Activated CD8-positive, alpha-beta T cell treated with anti-CD3 and anti-CD28 coated beads for 36 hours (primary cell): ENCODE measurements around the gene PSME1. TPM values are rescaled to one million over a fixed set of nuclear protein-coding genes. Genes with fewer than 3 reads are reported as not detected.

Experiments used
- ATAC-seq: fragments of 200-7000 bp; cut with Tn5 transposase; one replicate; pipeline ENCODE4 v1.10.0; 2021; ENCODE audit warnings: mild to moderate bottlenecking, moderate library complexity
- CTCF ChIA-PET: fragments of 350-600 bp; sonication (Branson Sonifier 250); formaldehyde crosslinking; loops from one replicate; lab custom pipeline; 2021; ENCODE audit warnings: antibody characterized with exemption; lab: Charles Lee
- POLR2A ChIA-PET: fragments of 350-600 bp; sonication (Branson Sonifier 250); formaldehyde crosslinking; loops from one replicate; lab custom pipeline; 2021; ENCODE audit warnings: antibody characterized with exemption; lab: Charles Lee
- DNase-seq: peaks from one replicate; pipeline ENCODE4 v3.0.0-alpha.2; 2020
- H3K27ac Mint-ChIP-seq: one replicate; pipeline ENCODE4 v1.8.0; 2021; ENCODE audit warnings: mild to moderate bottlenecking, mixed read lengths
- H3K27me3 Mint-ChIP-seq: one replicate; pipeline ENCODE4 v1.8.0; 2021; ENCODE audit warnings: mixed read lengths
- H3K36me3 Mint-ChIP-seq: one replicate; pipeline ENCODE4 v1.8.0; 2021; ENCODE audit warnings: low read depth, mixed read lengths
- H3K4me1 Mint-ChIP-seq: one replicate; pipeline ENCODE4 v1.8.0; 2021; ENCODE audit warnings: low read depth, mixed read lengths
- H3K4me3 Mint-ChIP-seq: one replicate; pipeline ENCODE4 v1.8.0; 2021; ENCODE audit warnings: mild to moderate bottlenecking, moderate library complexity, mixed read lengths
- H3K9me3 Mint-ChIP-seq: one replicate; pipeline ENCODE4 v1.8.0; 2021; ENCODE audit warnings: mixed read lengths
- intact Hi-C: fragments of 100-400 bp; cut with micrococcal nuclease; formaldehyde crosslinking; loops from one replicate; pipeline ENCODE4 v1.10.0; 2022
- total RNA-seq, 2 experiments: library from RNA; stranded (reverse); gene quantifications; one replicate each; pipeline ENCODE4 v1.2.3, GENCODE V29; 2021
- TF ChIP-seq, protein P1 (sequence below): fragments of 200-600 bp; IDR thresholded peaks from one replicate; pipeline ENCODE4 v1.8.0; 2022; ENCODE audit warnings: antibody characterized with exemption, mild to moderate bottlenecking

Gene PSME1
- total RNA-seq, 2 experiments from 2014 or later: 451 to 460 TPM

- ChIA-PET CTCF (interaction anchor here (1.1 to 5.3 kb wide), 3 partner anchors 18 to 39 kb away, joined by 3 to 29 read pairs (median 21); partner anchors contain the start of genes DCAF11, IRF9 and NRL), POLR2A (interaction anchor here (0.6 to 5.8 kb wide), 6 partner anchors 7 to 61 kb away, joined by 3 to 30 read pairs (median 5); partner anchors contain the start of genes DCAF11, EMC9, NRL and RNF31)
- TF ChIP-seq, protein P1, sequence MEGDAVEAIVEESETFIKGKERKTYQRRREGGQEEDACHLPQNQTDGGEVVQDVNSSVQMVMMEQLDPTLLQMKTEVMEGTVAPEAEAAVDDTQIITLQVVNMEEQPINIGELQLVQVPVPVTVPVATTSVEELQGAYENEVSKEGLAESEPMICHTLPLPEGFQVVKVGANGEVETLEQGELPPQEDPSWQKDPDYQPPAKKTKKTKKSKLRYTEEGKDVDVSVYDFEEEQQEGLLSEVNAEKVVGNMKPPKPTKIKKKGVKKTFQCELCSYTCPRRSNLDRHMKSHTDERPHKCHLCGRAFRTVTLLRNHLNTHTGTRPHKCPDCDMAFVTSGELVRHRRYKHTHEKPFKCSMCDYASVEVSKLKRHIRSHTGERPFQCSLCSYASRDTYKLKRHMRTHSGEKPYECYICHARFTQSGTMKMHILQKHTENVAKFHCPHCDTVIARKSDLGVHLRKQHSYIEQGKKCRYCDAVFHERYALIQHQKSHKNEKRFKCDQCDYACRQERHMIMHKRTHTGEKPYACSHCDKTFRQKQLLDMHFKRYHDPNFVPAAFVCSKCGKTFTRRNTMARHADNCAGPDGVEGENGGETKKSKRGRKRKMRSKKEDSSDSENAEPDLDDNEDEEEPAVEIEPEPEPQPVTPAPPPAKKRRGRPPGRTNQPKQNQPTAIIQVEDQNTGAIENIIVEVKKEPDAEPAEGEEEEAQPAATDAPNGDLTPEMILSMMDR: no peak
- DNase-seq: no peak
- Mint-ChIP-seq H3K27ac (no peak overlapping the region), H3K4me3 (peak overlapping the region; percentile 8), H3K36me3 (peaks cover 24% of the 10 kb centered on the region), H3K9me3 (no peaks in the 10 kb centered on the region), H3K4me1 (peaks cover 45% of the 10 kb centered on the region), H3K27me3 (no peaks in the 10 kb centered on the region)
- no peak for ATAC-seq
- intact Hi-C loops: no loop called here
Measured at GRCh38 chr14:24133735-24134134, 2.3 kb upstream of the PSME1 start.

DNA sequence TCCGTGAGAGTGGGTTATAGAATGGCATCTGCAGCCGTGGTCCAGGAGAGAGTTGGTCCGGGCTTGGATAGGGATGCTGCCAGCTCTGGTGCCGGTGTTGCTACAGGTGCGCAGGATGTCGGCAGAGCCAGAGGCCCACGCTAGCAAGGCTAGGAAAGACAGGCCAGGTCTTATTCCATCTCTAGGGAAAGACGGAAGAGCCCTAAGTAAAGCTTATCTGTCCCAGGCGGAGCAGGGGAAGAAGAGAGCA is 485 bp upstream of the PSME1 start:
- peak overlapping the region; percentile 97 for H3K4me3 Mint-ChIP-seq
- ATAC-seq (no peak), DNase-seq (peak; percentile 28)
- peaks cover 58% of the 10 kb centered on the region for H3K4me1 Mint-ChIP-seq
- peaks cover 41% of the 10 kb centered on the region for H3K36me3 Mint-ChIP-seq
- POLR2A ChIA-PET: interaction anchor here (0.9 to 5.8 kb wide), 14 partner anchors 11 to 77 kb away, joined by 3 to 53 read pairs (median 9); partner anchors contain the start of genes DCAF11, IPO4, IRF9 and NRL
- TF ChIP-seq, protein P1: no peak
- no peaks in the 10 kb centered on the region for H3K9me3 Mint-ChIP-seq
- H3K27ac Mint-ChIP-seq: peak overlapping the region; percentile 91
- H3K27me3 Mint-ChIP-seq: no peaks in the 10 kb centered on the region
- intact Hi-C loops: no loop called here
- CTCF ChIA-PET: interaction anchor here (0.6 to 5.3 kb wide), 9 partner anchors 11 to 173 kb away, joined by 3 to 29 read pairs (median 5); partner anchors contain the start of genes DCAF11, IRF9, NRL and PSME2

DNA sequence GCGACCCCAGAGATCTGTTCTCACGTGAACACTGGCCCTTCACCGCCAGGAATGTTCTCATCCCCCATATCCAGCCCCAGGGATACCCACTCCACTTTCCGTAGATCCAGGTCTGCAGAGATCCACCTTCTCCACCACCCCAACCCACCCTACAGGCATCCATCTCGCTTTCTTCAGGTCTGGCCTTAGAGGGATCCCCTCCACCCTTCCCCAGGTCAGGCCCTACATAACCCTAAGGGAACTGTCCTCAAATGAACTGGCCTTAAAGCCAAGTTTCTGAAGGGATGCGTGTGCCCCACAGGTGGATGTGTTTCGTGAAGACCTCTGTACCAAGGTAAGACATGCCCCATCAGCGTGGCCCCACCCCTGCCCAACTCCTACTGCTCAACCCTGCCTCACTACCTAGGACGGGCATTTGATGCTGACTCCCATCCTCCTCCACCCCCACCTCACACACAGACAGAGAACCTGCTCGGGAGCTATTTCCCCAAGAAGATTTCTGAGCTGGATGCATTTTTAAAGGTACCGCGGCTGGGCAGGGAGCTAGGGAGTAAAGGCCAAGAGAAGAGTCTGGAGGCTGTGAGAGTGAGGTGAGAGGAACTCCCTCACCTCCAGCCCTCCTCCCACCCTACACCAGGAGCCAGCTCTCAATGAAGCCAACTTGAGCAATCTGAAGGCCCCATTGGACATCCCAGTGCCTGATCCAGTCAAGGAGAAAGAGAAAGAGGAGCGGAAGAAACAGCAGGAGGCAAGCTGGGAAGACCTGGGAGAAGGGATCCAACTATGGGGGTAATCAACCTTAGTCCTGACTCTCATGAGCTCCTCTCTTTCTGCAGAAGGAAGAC is 912 bp downstream of the PSME1 start:
- peak; percentile 44 for DNase-seq
- peak overlapping the region; percentile 92 for H3K27ac Mint-ChIP-seq
- no peaks in the 10 kb centered on the region for H3K9me3 Mint-ChIP-seq
- H3K36me3 Mint-ChIP-seq: peaks cover 48% of the 10 kb centered on the region
- ATAC-seq: no peak
- peak overlapping the region; percentile 97 for H3K4me3 Mint-ChIP-seq
- ChIA-PET POLR2A (interaction anchor here (0.6 to 5.8 kb wide), 16 partner anchors 10 to 77 kb away, joined by 3 to 53 read pairs (median 5); partner anchors contain the start of genes CHMP4A, DCAF11, IPO4 and IRF9), CTCF (interaction anchor here (1.1 to 5.3 kb wide), 11 partner anchors 9 to 172 kb away, joined by 3 to 29 read pairs (median 9); partner anchors contain the start of genes DCAF11, IRF9, NRL and PSME2)
- H3K4me1 Mint-ChIP-seq: peaks cover 54% of the 10 kb centered on the region
- TF ChIP-seq, protein P1: no peak
- intact Hi-C loops: no loop called here
- H3K27me3 Mint-ChIP-seq: no peaks in the 10 kb centered on the region

GRCh38 chr14:24137529-24138395 is 1.8 kb downstream of the PSME1 start:
- H3K36me3 Mint-ChIP-seq: peaks cover 52% of the 10 kb centered on the region
- H3K27ac Mint-ChIP-seq: peak overlapping the region; percentile 92
- TF ChIP-seq, protein P1: no peak
- ATAC-seq (no peak), DNase-seq (no peak)
- no peaks in the 10 kb centered on the region for H3K27me3 Mint-ChIP-seq
- H3K4me3 Mint-ChIP-seq: peak overlapping the region; percentile 97
- ChIA-PET CTCF (interaction anchor here (1.1 to 3.5 kb wide), 9 partner anchors 9 to 105 kb away, joined by 3 to 22 read pairs (median 4); partner anchors contain the start of genes DCAF11, IRF9, NRL and PSME2), POLR2A (interaction anchor here (0.6 to 5.8 kb wide), 16 partner anchors 9 to 58 kb away, joined by 3 to 53 read pairs (median 4); partner anchors contain the start of genes DCAF11, IPO4, IRF9 and NRL)
- H3K4me1 Mint-ChIP-seq: peaks cover 49% of the 10 kb centered on the region
- intact Hi-C loops: no loop called here
- H3K9me3 Mint-ChIP-seq: no peaks in the 10 kb centered on the region
